Upper lobe of left lung (tissue), 4 donors: ENCODE results near the gene FAM53B.

Experiments used
- CTCF ChIP-seq, 6 experiments: fragments of 450-650 bp in 4 of 6; fragments of 200-600 bp in 2 of 6; sonication (generic) in 2 of 6; IDR thresholded peaks; one replicate each; pipeline ENCODE4 v1.5.1; 2016 to 2019; ENCODE audit warnings: antibody characterized with exemption in 6 of 6
- POLR2A ChIP-seq, 4 donors: fragments of 450-650 bp; IDR thresholded peaks; one replicate each; pipeline ENCODE4 v1.5.1; 2016 to 2017; ENCODE audit warnings: antibody characterized with exemption in 4 of 4, mild to moderate bottlenecking in 2 of 4

GRCh38 chr10:124608093-124608721, 136.0 kb downstream of the FAM53B start:
- no peak for TF ChIP-seq POLR2A (IDR thresholded peaks at IDR 0.05)
- no peak for TF ChIP-seq CTCF (IDR thresholded peaks at IDR 0.05)
